T-helper 1 cell (primary cell): Measurements from ENCODE around the gene GATB.
"Not testable (repeated sequence)": the region's sequence is repeated elsewhere in the genome, so short reads cannot be mapped to it uniquely, and the experiment has no call there.

Experiments used
- DNase-seq, 5 donors: peaks; one replicate each; pipeline ENCODE4 v3.0.0-alpha.2; 2012 to 2020

Gene GATB

GRCh38 chr4:151784706-151785105, 23.9 kb upstream of the GATB start:
- no peak for DNase-seq

- no peak for DNase-seq
These were observed 23.1 kb upstream of the GATB start for GRCh38 chr4:151783867-151784266.

- no peak for DNase-seq
These were observed 21.5 kb upstream of the GATB start for GRCh38 chr4:151782296-151782695.

GRCh38 chr4:151781026-151781425, 20.2 kb upstream of the GATB start:
- no peak for DNase-seq

- DNase-seq: no peak
These were observed 16.7 kb upstream of the GATB start for GRCh38 chr4:151777471-151777870.

- DNase-seq: no peak
These were observed 13.5 kb upstream of the GATB start for GRCh38 chr4:151774324-151774723.

- no peak for DNase-seq
These were observed 11.5 kb upstream of the GATB start for GRCh38 chr4:151772274-151772673.

- DNase-seq: no peak
These were observed 10.9 kb upstream of the GATB start for GRCh38 chr4:151771664-151772063.

- no peak for DNase-seq
These were observed 9.3 kb upstream of the GATB start for GRCh38 chr4:151770154-151770553.

- DNase-seq: no peak
These were observed 8.0 kb upstream of the GATB start for GRCh38 chr4:151768835-151769234.

GRCh38 chr4:151766691-151767090, 5.9 kb upstream of the GATB start:
- DNase-seq: peak in 1 of 5 donors; percentile 13

- no peak for DNase-seq
These were observed 805 bp downstream of the GATB start for GRCh38 chr4:151760002-151760401.

- DNase-seq: no peak
These were observed 7.8 kb downstream of the GATB start for GRCh38 chr4:151753056-151753455.

- no peak for DNase-seq
These were observed 10.7 kb downstream of the GATB start for GRCh38 chr4:151750156-151750555.

GRCh38 chr4:151745481-151746231, 15.2 kb downstream of the GATB start:
- no peak for DNase-seq

GRCh38 chr4:151744614-151745013, 16.2 kb downstream of the GATB start:
- no peak for DNase-seq

- DNase-seq: no peak
These were observed 16.9 kb downstream of the GATB start for GRCh38 chr4:151743894-151744293.

GRCh38 chr4:151743128-151743854, 17.5 kb downstream of the GATB start:
- DNase-seq: no peak

- DNase-seq: no peak
These were observed 21.9 kb downstream of the GATB start for GRCh38 chr4:151738720-151739517.

GRCh38 chr4:151736852-151737251, 24.0 kb downstream of the GATB start:
- DNase-seq: not testable (repeated sequence)

- no peak for DNase-seq
These were observed 24.4 kb downstream of the GATB start for GRCh38 chr4:151736361-151736760.

GRCh38 chr4:151731670-151732069, 29.1 kb downstream of the GATB start:
- not testable (repeated sequence) for DNase-seq
